ENCODE results near the gene YWHAB. TPM values are rescaled to one million over a fixed set of nuclear protein-coding genes. Genes with fewer than 3 reads are reported as not detected.

Gene YWHAB
- total and polyA plus RNA-seq, 8 donors = 164 to 228 (median 192) TPM

DNA sequence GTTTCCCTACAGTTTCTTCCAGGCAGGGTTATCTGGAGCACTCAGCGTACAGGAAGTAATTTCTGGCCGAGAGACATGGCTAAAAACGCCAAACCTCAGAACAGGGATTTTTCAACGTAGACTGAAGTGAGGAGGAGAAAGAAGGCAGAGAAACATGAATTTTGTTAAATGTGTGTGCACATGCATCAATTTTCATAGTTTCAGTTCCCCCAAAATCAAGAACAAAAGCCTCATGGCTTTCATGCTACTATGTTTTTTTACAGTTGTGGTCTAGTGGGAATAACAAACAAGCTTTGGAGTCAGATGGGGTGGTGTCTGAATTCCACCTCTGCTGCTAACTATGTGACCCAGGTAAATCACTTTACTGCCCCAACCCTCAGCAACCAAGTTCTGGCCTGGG, 69.8 kb downstream of the YWHAB start:
- H3K9me3 ChIP-seq = no peaks in the 10 kb centered on the region
- H3K4me3 ChIP-seq = no peak overlapping the region
- H3K4me1 ChIP-seq = peaks cover 9 to 17% of the 10 kb centered on the region in 2 donors
- intact Hi-C loops (cut with DNase I) = no loop called here
- no peaks in the 10 kb centered on the region for H3K27me3 ChIP-seq
- H3K27ac ChIP-seq = no peak overlapping the region
- no peak for ATAC-seq
- DNase-seq = no peak
- H3K36me3 ChIP-seq = peaks cover 0 to 67% of the 10 kb centered on the region in 2 donors
- TF ChIP-seq CTCF (IDR thresholded peaks at IDR 0.05) = no peak

GRCh38 chr20:44956410-44956809, 70.9 kb downstream of the YWHAB start:
- Histone ChIP-seq H3K4me3 (no peak overlapping the region), H3K9me3 (no peaks in the 10 kb centered on the region), H3K36me3 (peaks cover 0 to 56% of the 10 kb centered on the region in 2 donors), H3K4me1 (peaks cover 9 to 26% of the 10 kb centered on the region in 2 donors), H3K27ac (no peak overlapping the region), H3K27me3 (no peaks in the 10 kb centered on the region)
- ATAC-seq (no peak), DNase-seq (no peak)
- no peak for TF ChIP-seq CTCF (IDR thresholded peaks at IDR 0.05)
- intact Hi-C loops (cut with DNase I) = no loop called here

Other genes with a start within 250 kb of the YWHAB start
- gene ADA, start 234.0 kb upstream of the YWHAB start, total RNA-seq = 10 to 100 TPM in 1 of 2 donors, 1 to 10 TPM in 1; 7.6 to 15.5 TPM
- gene ADA, start 234.0 kb upstream of the YWHAB start, polyA plus RNA-seq (ENCODE audit: insufficient read length in 6 of 6) = 1 to 10 TPM; 5.4 to 8.5 (median 6.1) TPM
- gene CCN5, start 170.3 kb upstream of the YWHAB start, total RNA-seq = 10 to 100 TPM; 14.3 to 20.8 TPM
- gene CCN5, start 170.3 kb upstream of the YWHAB start, polyA plus RNA-seq (ENCODE audit: insufficient read length in 6 of 6) = under 1 TPM; 0.29 to 0.60 (median 0.44) TPM
- gene KCNK15, start 139.8 kb upstream of the YWHAB start, total RNA-seq = 1 to 10 TPM; 1.8 to 3.1 TPM
- under 1 TPM in 1 of 6 donors, not detected in 5; 0.09 TPM for gene KCNK15, start 139.8 kb upstream of the YWHAB start, polyA plus RNA-seq (ENCODE audit: insufficient read length in 6 of 6)
- 1 to 10 TPM in 1 of 2 donors, under 1 TPM in 1; 0.47 to 4.5 TPM for gene RIMS4, start 75.2 kb upstream of the YWHAB start, total RNA-seq
- gene RIMS4, start 75.2 kb upstream of the YWHAB start, polyA plus RNA-seq (ENCODE audit: insufficient read length in 6 of 6) = 1 to 10 TPM; 1.8 to 6.3 (median 4.1) TPM
- 10 to 100 TPM; 41.2 to 41.3 TPM for gene PABPC1L, start 24.4 kb downstream of the YWHAB start, total RNA-seq
- 100 to 1,000 TPM in 2 of 6 donors, 10 to 100 TPM in 4; 68.9 to 116 (median 94.7) TPM for gene PABPC1L, start 24.4 kb downstream of the YWHAB start, polyA plus RNA-seq (ENCODE audit: insufficient read length in 6 of 6)
- gene TOMM34, start 74.7 kb downstream of the YWHAB start, total RNA-seq = 10 to 100 TPM; 18.1 to 18.6 TPM
- gene TOMM34, start 74.7 kb downstream of the YWHAB start, polyA plus RNA-seq (ENCODE audit: insufficient read length in 6 of 6) = 10 to 100 TPM; 22.7 to 26.8 (median 24.5) TPM
- 10 to 100 TPM; 33.6 to 63.7 TPM for gene STK4, start 80.8 kb downstream of the YWHAB start, total RNA-seq
- gene STK4, start 80.8 kb downstream of the YWHAB start, polyA plus RNA-seq (ENCODE audit: insufficient read length in 6 of 6) = 10 to 100 TPM; 25.0 to 30.6 (median 26.6) TPM
- under 1 TPM; 0.97 to 0.99 TPM for gene KCNS1, start 215.4 kb downstream of the YWHAB start, total RNA-seq
- under 1 TPM in 5 of 6 donors, not detected in 1; 0.05 to 0.10 (median 0.07) TPM for gene KCNS1, start 215.4 kb downstream of the YWHAB start, polyA plus RNA-seq (ENCODE audit: insufficient read length in 6 of 6)
- gene WFDC5, start 229.5 kb downstream of the YWHAB start, total RNA-seq = under 1 TPM; 0.32 to 0.37 TPM
- not detected for gene WFDC5, start 229.5 kb downstream of the YWHAB start, polyA plus RNA-seq (ENCODE audit: insufficient read length in 6 of 6)
- under 1 TPM; 0.44 to 0.73 TPM for gene WFDC12, start 238.8 kb downstream of the YWHAB start, total RNA-seq
- not detected for gene WFDC12, start 238.8 kb downstream of the YWHAB start, polyA plus RNA-seq (ENCODE audit: insufficient read length in 6 of 6)

Data from left lung (tissue), 10 donors.